Upper lobe of left lung (tissue), 4 donors: Measurements from ENCODE around the gene CACNA1H.

Source experiments
- CTCF ChIP-seq, 6 experiments: fragments of 450-650 bp in 4 of 6; fragments of 200-600 bp in 2 of 6; sonication (generic) in 2 of 6; IDR thresholded peaks; one replicate each; pipeline ENCODE4 v1.5.1; 2016 to 2019; ENCODE audit warnings: antibody characterized with exemption in 6 of 6
- EP300 ChIP-seq, 4 donors: sonication (generic); formaldehyde crosslinking; IDR thresholded peaks; one replicate each; pipeline ENCODE4 v1.5.1; 2017; ENCODE audit warnings: antibody characterized with exemption in 4 of 4, control low read depth in 2 of 4
- POLR2A ChIP-seq, 4 donors: fragments of 450-650 bp; IDR thresholded peaks; one replicate each; pipeline ENCODE4 v1.5.1; 2016 to 2017; ENCODE audit warnings: antibody characterized with exemption in 4 of 4, mild to moderate bottlenecking in 2 of 4
- POLR2AphosphoS5 ChIP-seq, 2 donors: sonication (generic); formaldehyde crosslinking; IDR thresholded peaks; one replicate each; pipeline ENCODE4 v1.5.1; 2017; ENCODE audit warnings: antibody characterized with exemption in 2 of 2

DNA sequence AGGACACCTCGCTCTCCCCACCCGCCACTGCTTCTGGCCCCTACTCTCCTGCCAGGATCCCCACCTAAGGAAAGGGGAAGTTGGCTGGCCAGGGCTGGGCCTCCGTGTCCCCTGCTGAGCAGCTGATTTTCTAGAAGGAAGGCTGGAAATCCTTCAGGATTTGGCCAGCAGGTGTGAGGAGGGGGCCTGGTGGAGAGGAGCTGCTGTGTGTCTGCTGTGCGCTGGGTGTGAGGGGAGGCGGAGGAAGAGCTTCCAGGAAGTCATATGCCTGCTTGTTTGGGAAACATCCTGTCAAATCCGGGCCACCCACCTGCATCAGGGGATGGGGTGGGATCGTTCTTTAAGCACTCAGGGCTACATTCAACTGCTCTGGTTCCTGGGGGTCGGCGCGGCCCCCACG, 43.6 kb downstream of the CACNA1H start:
- TF ChIP-seq CTCF (IDR thresholded peaks at IDR 0.05) (no peak), EP300 (IDR thresholded peaks at IDR 0.05) (no peak), POLR2A (IDR thresholded peaks at IDR 0.05) (no peak), POLR2AphosphoS5 (IDR thresholded peaks at IDR 0.05) (no peak)
